Stimulated activated CD8-positive, alpha-beta memory T cell treated with anti-CD3 and anti-CD28 coated beads, Interleukin-12 subunit alpha, Interleukin-12 subunit beta, amount 100 ng/mL, for 4 hours (primary cell): Measurements from ENCODE around the gene EGF.
"Not testable (repeated sequence)": the region's sequence is repeated elsewhere in the genome, so short reads cannot be mapped to it uniquely, and the experiment has no call there.

Source experiments
- DNase-seq: peaks from one replicate; pipeline ENCODE4 v3.0.0-alpha.2; 2020; ENCODE audit warnings: low read depth

Gene EGF

GRCh38 chr4:109915385-109916026 lies 2.8 kb downstream of the EGF start:
- no peak for DNase-seq

- no peak for DNase-seq
These were observed 3.3 kb downstream of the EGF start for GRCh38 chr4:109916027-109916409.

GRCh38 chr4:109921384-109921808 lies 8.7 kb downstream of the EGF start:
- no peak for DNase-seq

GRCh38 chr4:109925396-109925795 lies 12.7 kb downstream of the EGF start:
- DNase-seq: no peak

- no peak for DNase-seq
These were observed 15.8 kb downstream of the EGF start for GRCh38 chr4:109928327-109929045.

GRCh38 chr4:109930464-109930863 lies 17.8 kb downstream of the EGF start:
- no peak for DNase-seq

- no peak for DNase-seq
These were observed 18.2 kb downstream of the EGF start for GRCh38 chr4:109930872-109931271.

GRCh38 chr4:109931318-109931717 lies 18.6 kb downstream of the EGF start:
- no peak for DNase-seq

- DNase-seq: not testable (repeated sequence)
These were observed 24.7 kb downstream of the EGF start for GRCh38 chr4:109937352-109937751.

- no peak for DNase-seq
These were observed 26.5 kb downstream of the EGF start for GRCh38 chr4:109939190-109939589.

- DNase-seq: no peak
These were observed 29.7 kb downstream of the EGF start for GRCh38 chr4:109942292-109942926.

GRCh38 chr4:109943745-109944144 lies 31.1 kb downstream of the EGF start:
- DNase-seq: no peak

GRCh38 chr4:109944591-109944990 lies 31.9 kb downstream of the EGF start:
- no peak for DNase-seq

GRCh38 chr4:109945056-109945455 lies 32.4 kb downstream of the EGF start:
- peak; percentile 3 for DNase-seq

- DNase-seq: no peak
These were observed 33.4 kb downstream of the EGF start for GRCh38 chr4:109946120-109946519.

GRCh38 chr4:109947457-109947856 lies 34.8 kb downstream of the EGF start:
- DNase-seq: no peak

GRCh38 chr4:109947918-109948317 lies 35.2 kb downstream of the EGF start:
- no peak for DNase-seq

- not testable (repeated sequence) for DNase-seq
These were observed 36.5 kb downstream of the EGF start for GRCh38 chr4:109949099-109949718.

GRCh38 chr4:109952612-109953011 lies 39.9 kb downstream of the EGF start:
- no peak for DNase-seq

- DNase-seq: no peak
These were observed 40.9 kb downstream of the EGF start for GRCh38 chr4:109953556-109953955.

- no peak for DNase-seq
These were observed 42.5 kb downstream of the EGF start for GRCh38 chr4:109955146-109955545.

GRCh38 chr4:109957227-109957626 lies 44.5 kb downstream of the EGF start:
- DNase-seq: no peak

- DNase-seq: no peak
These were observed 46.5 kb downstream of the EGF start for GRCh38 chr4:109959195-109959594.
